HG03571 (cell line): Measurements from ENCODE around the gene BTG1.

Experiments used
- ATAC-seq: cut with Tn5 transposase; IDR thresholded peaks from one replicate; pipeline ENCODE4 v1.9.1; 2021; ENCODE audit not compliant: unreplicated experiment

BTG1 gene, protein sequence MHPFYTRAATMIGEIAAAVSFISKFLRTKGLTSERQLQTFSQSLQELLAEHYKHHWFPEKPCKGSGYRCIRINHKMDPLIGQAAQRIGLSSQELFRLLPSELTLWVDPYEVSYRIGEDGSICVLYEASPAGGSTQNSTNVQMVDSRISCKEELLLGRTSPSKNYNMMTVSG

DNA sequence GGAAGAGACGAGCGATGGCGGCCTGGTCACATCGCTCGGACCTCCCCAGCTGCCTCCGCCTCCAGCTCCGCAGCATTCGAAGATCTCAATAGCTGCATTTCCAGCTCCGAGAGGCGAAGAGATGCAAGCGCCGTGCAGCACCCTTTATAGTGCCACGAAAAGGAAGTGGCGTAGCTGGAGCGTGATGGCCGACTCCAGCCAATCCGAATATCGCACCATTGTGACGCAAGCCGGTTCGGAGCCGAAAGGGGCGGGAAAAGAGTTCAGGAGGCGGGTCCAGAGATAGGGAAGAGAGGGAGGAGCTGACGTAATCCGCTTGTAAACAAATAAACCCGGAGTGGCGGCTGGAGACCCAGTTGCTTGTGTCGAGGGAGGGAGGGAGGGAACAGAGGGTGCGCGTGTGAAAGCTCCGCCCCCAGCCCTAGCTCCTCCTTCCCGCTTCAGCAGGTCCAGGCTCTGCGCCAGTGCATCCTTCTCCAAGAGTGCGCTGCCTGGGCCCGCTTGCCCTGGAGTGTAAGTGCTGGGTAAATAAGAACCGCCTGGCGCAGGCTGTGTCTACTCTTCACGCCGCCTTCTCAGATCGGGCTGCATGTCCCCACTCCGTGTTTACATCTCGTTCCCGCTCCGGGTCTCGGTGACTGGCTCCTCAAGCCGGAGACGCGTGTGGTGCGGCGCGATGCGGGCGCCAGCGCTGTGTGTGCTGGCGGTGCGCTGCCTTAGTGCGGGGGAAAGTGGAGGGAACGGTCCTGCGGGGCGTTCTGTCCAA is at the start of gene BTG1:
TSS of gene BTG1 (minus strand) at position 116 of the 766 bp plus-strand sequence. CDS start 311 bp downstream, outside the sequence.
- ATAC-seq = peak; percentile 66

DNA sequence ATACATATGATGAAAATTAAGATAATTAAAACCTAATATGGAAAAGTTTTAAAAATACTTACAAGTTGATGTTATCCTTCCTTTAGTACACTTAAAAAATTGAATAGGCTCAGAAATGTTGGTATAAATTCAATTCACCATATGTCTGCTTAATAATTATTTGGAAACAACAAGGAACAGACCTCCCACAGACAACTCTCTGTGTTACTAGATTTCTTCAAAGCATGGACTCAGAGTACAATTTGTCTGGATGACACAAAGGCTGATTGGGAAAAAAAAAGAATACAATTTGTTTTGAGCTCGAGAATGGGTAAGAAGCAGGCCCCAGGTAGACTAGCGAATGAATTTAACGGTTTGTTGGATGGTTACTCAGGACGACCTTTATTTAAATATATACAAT is 48.9 kb upstream of the BTG1 start:
- no peak for ATAC-seq

DNA sequence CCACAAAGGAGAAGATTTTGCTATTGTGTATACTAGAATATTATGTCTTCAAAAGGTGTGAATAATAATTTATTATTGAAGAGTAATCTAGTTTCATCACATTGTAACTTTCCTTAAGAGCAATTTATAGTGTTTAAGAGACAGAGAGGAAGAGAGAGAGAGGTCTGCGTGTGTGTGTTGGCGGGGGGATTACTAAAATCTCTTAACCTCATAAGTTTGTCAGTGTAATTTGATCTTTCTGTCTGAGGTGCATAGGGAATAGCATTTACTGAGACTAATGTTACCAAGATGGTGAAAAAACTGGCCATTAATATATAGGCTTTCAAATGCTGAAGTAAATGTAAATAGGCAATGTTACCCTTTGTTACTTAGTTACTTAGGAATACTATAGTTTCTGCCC is 48.2 kb upstream of the BTG1 start:
- no peak for ATAC-seq

DNA sequence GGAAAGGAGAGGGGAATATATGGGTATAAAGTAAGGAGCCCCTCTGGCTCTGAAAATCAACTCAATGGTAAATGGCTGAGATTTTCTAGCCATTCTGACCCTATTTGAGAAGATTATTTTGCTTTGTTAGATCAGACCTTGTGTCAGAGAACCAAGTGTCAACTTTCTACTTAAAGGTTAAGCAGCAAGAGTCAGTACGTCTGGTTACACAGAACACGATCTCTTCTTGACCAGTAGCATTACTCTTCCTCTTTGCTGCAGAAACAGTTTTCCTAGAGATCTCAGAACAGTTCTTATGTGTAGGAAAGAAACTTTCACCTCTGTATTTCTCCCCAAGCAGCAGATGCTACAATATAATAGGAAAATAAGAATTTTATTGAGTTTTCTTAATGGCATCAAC is 47.4 kb upstream of the BTG1 start:
- ATAC-seq = no peak

DNA sequence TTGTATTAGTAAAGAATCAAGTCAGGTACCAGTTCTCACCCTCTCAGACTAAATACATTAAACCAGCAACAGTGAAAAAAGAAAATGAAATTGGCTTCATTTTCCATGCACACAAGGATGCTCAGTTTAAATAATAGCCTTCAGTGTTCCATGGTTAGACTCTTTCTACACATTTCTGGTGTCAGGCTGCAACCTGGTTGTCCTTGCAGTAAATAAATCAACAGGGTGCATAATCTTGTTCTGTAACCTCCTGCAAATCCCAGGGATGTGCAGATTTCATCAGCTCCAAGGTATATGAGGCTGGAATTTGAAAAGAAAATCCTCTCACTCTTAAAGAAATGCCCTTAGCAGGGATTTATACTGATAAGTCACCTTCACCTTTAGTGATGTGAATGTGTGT is 46.7 kb upstream of the BTG1 start:
- ATAC-seq = no peak

DNA sequence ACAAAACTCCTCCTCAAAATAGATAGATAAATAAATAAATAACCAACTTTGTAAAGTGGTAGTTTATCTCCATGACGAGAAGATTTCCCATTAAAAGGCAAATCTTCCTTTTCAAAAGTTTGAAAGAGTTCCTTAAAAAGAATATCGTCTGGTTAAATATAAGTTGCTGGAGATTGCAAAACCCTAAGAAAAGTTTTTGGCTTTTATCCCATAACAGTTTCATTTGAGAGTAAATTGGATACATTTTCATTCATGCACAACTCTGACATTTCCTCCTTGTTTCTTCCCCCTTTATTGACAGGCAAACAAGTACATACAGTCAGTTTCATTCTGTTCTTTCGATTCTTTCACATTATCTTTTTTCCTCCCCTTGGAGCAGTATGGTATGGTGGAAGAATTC is 45.4 kb upstream of the BTG1 start:
- no peak for ATAC-seq

DNA sequence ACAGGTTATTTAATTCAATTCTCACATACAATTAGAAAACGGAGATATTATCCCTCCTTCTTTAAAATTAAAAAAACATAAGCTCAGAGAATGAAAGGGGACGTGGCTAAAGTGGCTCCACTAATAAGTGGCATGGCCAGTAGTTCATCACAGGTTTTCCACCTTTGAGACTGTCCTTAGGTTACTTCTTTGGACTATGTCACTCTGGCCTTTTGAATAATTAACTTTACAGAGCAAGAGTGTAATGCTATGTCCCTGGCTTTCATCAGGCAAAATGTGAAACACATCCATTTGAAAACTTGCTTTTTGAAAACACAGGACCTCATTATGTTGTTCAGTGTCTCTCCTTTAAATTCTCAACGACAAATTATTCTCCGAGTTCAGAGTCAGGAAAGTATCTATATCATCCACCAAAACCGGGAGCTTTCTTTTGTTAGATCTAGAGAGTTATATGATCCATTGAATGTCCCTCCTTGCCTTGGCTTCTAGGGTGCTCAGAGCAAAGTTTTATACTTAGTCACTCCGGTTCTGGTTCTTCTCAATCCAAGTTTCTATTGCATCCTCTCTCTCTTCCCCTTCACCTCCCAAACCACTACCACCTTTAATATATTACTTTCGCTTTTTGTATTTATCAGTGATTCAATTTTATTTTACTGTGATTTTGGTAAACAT is 43.0 kb upstream of the BTG1 start:
- ATAC-seq = no peak

DNA sequence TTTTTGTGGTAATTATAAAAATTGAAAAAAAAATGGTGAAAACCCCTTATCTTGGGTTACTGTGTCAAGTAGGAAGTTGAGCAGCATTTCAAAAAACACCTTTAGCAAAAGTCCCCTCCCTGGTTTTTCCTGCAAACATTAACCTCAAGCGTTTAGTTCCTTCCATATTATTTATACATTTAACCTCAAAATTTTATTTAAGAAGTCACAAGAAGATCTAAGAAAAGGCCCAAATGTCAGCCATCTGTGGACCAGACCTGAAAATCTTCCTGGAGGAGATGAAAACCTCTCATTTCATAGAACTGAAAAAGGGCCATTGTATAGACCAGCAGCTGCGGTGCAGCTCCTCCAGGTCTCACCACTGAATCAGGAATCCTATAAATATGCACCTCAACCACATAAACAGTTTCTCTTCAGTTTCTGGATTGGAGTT is 40.4 kb upstream of the BTG1 start:
- ATAC-seq = no peak

DNA sequence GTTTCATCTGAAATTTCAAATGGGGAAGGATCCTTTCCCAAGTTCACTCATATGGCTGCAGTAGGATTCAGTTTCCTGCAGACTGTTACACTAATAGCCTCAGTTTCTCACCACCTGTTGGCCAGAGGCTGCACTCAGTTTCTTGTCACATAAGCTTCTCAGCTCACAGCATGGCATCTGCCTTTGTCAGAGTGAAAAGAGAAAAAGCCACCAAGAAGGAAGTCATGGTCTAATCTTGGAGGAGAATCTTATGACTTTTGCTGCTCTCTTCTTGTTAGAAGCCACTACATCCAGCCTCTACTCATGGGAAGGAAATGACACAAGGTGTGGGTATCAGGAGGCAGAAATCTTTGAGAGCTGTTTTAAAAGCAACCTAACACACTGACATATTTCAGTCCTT is 39.4 kb upstream of the BTG1 start:
- ATAC-seq = peak; percentile 60

DNA sequence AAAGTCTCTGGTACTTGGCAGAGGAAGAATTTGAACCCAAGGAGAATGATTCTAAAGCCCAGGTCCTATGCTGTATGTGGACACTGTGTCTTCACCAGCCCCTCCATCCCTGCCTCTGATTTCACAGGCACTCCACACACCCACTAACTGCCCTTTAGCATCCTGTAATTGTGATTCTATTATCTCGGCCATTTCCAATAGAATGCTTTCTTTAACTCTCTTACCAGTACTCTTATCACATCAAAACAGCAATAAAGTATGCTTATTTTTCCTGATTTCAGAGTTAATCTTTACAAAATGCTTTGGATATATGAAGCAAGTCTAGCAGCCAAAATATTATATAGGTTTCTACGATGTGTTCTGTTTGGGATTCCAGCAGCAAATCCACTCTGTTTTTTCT is 37.9 kb upstream of the BTG1 start:
- no peak for ATAC-seq

DNA sequence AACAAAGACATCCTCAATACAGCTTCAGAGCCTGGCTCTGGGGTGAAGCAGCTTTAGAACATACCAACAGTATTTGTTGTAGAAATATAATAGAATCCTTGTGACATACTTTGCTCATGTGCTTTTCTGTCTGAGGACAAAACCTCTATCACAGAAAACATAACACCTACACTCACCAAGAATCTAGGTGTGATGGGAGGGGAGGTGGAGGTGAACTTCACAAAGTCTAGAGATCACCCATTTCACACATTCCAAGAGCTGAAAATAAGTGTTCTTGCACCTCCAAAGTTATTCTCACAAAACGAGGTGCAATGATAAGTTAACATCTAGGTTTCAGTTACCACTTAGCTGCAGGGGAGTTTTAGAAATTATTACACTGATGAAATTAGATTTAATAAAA is 32.7 kb upstream of the BTG1 start:
- no peak for ATAC-seq

DNA sequence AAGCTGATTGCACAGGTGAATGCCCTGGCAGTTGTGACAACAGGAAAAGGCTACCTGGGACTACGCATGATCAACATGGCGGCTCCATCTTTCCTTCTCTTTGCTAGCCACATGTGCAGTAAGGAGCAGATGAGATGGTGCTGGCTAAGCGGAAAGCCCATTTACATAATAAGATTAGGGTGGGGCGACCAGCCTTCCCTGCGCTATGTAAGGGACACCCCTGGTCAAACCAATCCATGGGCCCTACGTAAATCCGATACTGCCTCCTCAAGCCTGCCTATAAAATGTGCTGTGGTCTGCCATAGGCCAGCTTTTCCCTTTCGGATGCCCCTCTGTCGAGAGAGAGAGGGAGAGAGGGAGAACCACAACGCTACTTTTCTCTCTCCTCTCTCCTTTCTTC is 31.0 kb upstream of the BTG1 start:
- ATAC-seq = no peak

DNA sequence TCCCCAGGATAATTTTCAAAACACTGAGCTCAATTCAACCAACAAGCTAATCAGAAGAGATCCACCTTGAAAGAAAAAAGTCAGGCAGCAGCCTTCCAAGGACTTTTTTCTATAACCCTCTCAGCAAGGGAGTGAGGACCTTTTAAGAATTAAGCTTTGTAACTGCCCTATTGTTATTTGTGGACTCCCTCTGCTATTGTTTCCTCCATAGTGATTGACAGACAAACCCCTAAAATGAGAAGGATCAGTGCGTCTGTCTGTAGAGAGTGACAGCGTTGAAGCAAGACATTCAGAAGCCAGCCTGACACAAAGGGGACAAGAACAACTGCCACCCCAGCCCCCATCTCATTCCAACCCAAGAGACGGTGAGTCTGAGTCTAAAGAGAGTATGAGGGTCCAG is 30.3 kb upstream of the BTG1 start:
- no peak for ATAC-seq

DNA sequence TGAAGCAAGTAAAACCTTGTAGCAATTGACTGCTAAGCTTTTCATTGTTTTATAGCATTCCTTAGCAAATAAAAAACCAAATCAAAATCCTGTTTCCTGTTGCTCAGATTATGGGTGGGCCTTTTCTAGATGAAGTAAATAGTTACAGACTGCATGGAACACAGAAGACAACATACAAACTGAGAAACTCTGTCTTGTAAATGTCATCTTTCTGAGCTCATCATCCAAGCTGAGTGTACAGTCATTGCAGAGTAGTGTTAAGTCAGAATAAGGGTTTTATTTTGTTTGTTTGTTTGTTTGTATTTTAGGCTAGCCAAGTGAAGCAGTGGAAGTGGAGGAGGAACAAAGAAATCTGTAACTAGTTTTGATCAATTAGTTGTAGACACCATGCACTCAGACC is 24.4 kb upstream of the BTG1 start:
- no peak for ATAC-seq

DNA sequence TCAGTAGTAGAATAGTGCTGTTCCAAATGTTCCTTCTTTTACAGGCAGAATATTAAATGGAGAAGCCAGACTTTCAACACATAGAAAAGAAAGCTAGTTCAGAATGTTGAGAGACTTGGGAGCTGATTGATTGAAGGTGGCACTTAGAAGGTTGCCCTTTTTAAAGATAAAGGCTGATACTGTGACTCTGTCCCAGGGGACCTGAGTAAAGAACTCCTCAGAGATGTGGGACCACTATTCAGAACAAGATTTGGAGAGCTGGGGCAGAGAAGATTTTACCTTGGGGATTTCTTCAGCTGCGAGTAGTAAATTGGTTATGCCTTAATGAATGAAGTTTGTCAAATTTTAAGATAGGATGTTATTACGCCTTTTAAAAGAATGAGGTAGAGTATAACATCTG is 21.4 kb upstream of the BTG1 start:
- ATAC-seq = no peak

DNA sequence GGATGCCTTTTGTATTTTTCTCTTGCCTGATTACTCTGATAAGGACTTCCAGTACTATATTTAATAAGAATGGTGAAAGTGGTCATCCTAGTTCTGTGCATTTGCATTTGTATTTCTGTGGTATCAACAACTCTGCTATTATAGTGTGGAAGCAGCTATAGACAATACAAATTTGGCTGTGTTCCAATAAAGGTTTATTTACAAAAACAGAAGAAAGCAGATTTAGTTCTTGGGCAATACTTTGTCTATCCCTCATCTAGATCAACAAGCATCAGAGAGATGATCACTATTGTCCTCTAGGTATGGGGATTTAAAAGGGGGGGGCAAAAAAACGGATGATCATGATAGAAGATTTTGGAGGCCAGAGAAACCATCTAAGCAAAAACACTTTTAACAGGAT is 19.1 kb upstream of the BTG1 start:
- ATAC-seq = no peak

DNA sequence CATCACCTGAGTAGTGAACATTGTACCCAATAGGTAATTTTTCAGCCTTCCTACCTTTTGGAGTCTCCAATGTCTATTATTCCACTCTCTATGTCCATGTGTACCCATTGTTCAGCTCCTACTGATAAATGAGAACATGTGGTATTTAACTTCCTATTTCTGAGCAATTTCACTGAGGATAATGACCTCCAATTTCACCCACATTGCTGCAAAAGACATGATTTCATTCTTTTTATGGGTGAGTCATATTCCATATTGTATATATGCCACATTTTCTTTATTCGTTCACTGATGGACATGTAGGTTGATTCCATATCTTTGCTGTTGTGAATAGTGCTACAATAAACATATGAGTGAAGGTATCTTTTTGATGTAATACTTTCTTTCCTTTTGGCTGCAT is 16.4 kb upstream of the BTG1 start:
- no peak for ATAC-seq

DNA sequence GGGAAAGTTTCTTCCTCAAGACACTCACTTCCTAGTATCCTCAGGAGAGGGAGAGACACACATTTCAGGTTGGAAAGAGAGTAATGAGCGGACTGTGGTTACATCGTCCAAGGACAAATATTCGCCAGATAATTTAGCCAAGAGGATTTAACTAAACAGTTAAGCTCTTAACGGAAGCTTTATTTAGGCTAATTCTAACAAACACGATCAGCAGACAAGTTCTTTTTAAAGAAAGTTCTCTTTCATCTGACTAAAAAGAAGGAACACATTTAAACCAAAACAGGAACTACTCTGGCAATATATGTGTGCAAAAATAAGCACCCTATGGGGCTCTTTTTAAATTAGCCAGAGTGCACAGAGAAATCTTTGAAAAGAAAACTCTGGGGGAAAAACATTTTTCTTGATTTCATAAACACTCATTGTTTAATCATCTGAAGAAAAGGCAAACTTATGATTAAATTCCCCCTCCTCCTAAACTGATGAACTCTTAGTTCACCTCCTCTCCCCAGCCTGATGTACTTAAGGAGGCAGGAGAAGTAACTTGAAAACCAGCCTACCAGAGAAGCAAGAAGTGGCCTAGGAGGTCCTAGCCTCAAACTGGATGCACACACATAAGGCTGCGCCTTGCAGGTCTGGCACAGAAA is 13.3 kb upstream of the BTG1 start:
- no peak for ATAC-seq

DNA sequence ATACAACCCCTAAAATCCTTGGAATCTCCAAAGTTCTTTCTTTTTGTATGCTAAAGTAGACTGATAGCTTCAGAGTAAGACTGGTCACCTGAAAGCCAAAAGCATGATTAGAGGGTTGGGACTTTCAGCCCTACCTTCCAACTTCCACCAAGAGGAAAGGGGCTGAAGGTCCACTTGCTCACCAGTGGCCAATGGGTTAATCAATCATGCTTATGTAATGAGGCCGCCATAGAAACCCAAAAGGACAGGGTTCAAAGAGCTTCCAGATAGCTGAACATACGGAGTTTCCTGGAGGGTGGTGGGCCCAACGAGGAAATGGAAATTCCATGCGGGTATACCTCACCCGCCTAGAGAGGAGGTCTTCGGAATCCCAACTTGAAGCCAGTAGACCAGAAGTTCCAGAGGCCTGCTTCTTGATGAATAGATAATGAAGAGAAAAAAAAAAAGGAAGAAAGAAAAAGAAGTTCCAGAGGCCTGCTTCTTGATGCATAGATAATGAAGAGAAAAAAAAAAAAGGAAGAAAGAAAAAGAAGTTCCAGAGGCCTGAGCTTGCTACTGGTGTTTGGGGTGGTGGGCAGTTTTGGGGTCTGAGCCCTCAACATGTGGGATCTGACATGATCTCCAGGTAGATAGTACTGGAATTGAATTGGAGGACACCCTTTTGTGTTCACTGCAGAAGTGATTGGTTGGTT is 11.2 kb upstream of the BTG1 start:
- ATAC-seq = no peak

DNA sequence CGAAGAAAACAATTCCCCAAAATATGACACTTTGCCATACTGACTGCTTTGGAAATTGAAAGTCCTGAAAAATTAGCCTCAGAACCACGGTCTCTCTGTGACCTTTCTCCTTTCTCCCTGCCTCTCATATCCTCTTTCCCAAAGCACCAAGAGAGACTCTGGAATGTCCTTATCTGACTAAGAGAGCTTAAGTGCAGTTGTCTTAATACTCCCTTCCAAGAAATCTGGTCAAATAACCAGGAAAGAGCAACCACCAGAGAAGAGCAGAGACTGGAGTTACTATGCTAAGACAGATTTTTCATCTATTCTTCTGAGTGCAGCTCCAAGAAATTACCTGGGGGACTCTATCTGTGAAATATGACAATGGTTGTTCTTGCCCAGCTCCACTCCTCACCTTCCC is 10.5 kb upstream of the BTG1 start:
- no peak for ATAC-seq

DNA sequence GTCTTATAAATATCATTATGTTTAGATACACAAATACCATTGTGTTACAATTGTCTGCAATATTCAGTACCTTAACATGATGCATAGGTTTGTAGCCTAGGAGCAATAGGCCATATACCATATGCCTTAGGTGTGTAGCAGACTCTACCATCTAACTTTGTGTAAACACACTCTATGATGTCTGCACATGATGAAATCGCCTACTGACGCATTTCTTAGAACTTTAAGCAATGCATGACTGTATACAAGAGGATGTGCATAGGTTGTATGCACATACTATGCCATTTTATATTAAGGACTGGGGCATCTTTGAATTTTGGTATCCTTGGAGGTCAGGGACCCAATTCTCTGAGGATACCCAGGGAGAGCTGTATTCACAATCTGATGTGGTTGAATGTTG is 10.1 kb upstream of the BTG1 start:
- ATAC-seq = no peak
